GM10847 (cell line): ENCODE results near the gene MAP3K10.

Experiments used
- POLR2A ChIP-seq: IDR thresholded peaks from 2 replicates; pipeline ENCODE4 v1.6.1; 2011; ENCODE audit not compliant: insufficient read length; ENCODE audit errors: extremely low read depth

MAP3K10 gene

GRCh38 chr19:40228346-40228745 lies 37.1 kb downstream of the MAP3K10 start:
- TF ChIP-seq POLR2A = no peak

GRCh38 chr19:40228863-40229262 lies 37.6 kb downstream of the MAP3K10 start:
- no peak for TF ChIP-seq POLR2A

GRCh38 chr19:40229484-40229883 lies 38.3 kb downstream of the MAP3K10 start:
- TF ChIP-seq POLR2A = no peak

GRCh38 chr19:40229926-40230417 lies 38.7 kb downstream of the MAP3K10 start:
- TF ChIP-seq POLR2A = no peak

- no peak for TF ChIP-seq POLR2A
Observed at GRCh38 chr19:40231057-40231456, 39.8 kb downstream of the MAP3K10 start.

GRCh38 chr19:40231544-40232424 lies 40.6 kb downstream of the MAP3K10 start:
- no peak for TF ChIP-seq POLR2A

- TF ChIP-seq POLR2A = no peak
Observed at GRCh38 chr19:40232479-40232878, 41.3 kb downstream of the MAP3K10 start.

GRCh38 chr19:40232949-40233810 lies 42.0 kb downstream of the MAP3K10 start:
- TF ChIP-seq POLR2A = no peak

GRCh38 chr19:40233811-40234389 lies 42.7 kb downstream of the MAP3K10 start:
- no peak for TF ChIP-seq POLR2A

GRCh38 chr19:40234429-40235237 lies 43.4 kb downstream of the MAP3K10 start:
- no peak for TF ChIP-seq POLR2A

GRCh38 chr19:40235238-40236025 lies 44.2 kb downstream of the MAP3K10 start:
- TF ChIP-seq POLR2A = no peak

GRCh38 chr19:40236026-40236355 lies 44.8 kb downstream of the MAP3K10 start:
- no peak for TF ChIP-seq POLR2A

- TF ChIP-seq POLR2A = no peak
Observed at GRCh38 chr19:40236366-40236765, 45.1 kb downstream of the MAP3K10 start.

GRCh38 chr19:40237791-40238190 lies 46.6 kb downstream of the MAP3K10 start:
- TF ChIP-seq POLR2A = no peak
